Stimulated activated effector memory CD8-positive, alpha-beta T cell treated with anti-CD3 and anti-CD28 coated beads, Interleukin-12 subunit alpha, Interleukin-12 subunit beta, amount 100 ng/mL, for 72 hours (primary cell): Measurements from ENCODE around the gene PRTFDC1.
A peak's percentile ranks its signal among the peaks of the same experiment; 100 is the strongest.
"Not testable (repeated sequence)": the region's sequence is repeated elsewhere in the genome, so short reads cannot be mapped to it uniquely, and the experiment has no call there.

Source experiments
- ATAC-seq: fragments of 150-1000 bp; cut with Tn5 transposase; 2 replicates; pipeline ENCODE4 v1.10.0; 2021
- DNase-seq, 2 donors: peaks; one replicate each; pipeline ENCODE4 v3.0.0; 2021 to 2022; ENCODE audit warnings: low spot score in 2 of 2
- H3K27ac Mint-ChIP-seq: one replicate; pipeline ENCODE4 v1.8.0; 2022; ENCODE audit warnings: mild to moderate bottlenecking, mixed read lengths
- H3K36me3 Mint-ChIP-seq: one replicate; pipeline ENCODE4 v1.8.0; 2022; ENCODE audit warnings: mild to moderate bottlenecking, mixed read lengths
- H3K4me1 Mint-ChIP-seq: one replicate; pipeline ENCODE4 v1.8.0; 2022; ENCODE audit warnings: mixed read lengths
- H3K4me3 Mint-ChIP-seq: one replicate; pipeline ENCODE4 v1.8.0; 2022; ENCODE audit warnings: mild to moderate bottlenecking, mixed read lengths
- H3K9me3 Mint-ChIP-seq: one replicate; pipeline ENCODE4 v1.8.0; 2022; ENCODE audit warnings: mixed read lengths

PRTFDC1 gene

DNA sequence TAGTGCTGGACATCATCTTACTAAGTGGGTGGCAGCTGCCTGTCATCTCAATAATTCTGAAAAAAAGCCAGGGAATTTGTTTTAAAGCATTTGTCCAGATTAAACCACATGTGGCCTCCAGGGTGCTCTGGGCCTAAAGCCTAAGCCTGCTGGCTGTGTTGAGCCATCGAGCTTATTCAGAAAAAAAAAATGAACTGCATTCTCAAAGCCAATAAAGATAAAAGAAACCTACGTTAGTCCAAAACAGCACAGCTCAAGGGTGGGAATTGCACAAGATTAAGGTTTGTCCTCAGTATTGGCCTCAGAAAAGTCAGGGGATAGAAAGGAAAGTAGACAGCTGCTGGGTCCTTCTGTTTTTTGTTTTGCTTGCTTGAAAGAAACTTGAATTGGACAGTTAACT lies 22.6 kb upstream of the PRTFDC1 start:
- DNase-seq (no peak), ATAC-seq (no peak)
- no peaks in the 10 kb centered on the region for H3K9me3 Mint-ChIP-seq
- H3K27ac Mint-ChIP-seq = no peak overlapping the region
- H3K4me1 Mint-ChIP-seq = no peaks in the 10 kb centered on the region
- H3K36me3 Mint-ChIP-seq = no peaks in the 10 kb centered on the region
- H3K4me3 Mint-ChIP-seq = no peak overlapping the region

DNA sequence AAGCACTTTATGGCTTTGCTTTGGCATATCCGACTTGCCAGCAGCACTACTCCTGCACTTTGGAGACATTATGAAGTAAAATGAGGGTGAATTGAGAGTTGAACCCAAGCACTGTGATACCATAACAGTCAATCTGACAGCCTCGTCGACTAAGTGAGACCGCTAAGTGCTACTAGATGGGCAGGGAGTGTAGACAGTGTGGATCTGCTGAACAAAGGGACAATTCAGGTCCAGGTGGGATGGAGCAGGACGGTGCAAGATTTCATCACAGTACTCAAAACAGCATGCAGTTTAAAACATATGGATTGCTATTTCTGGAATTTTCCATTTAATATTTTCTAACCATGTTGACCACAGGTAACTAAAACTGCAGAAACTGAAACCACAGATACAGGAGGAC lies 20.8 kb upstream of the PRTFDC1 start:
- Mint-ChIP-seq H3K9me3 (no peaks in the 10 kb centered on the region), H3K36me3 (no peaks in the 10 kb centered on the region), H3K27ac (no peak overlapping the region), H3K4me3 (no peak overlapping the region), H3K4me1 (no peaks in the 10 kb centered on the region)
- DNase-seq (no peak), ATAC-seq (no peak)

- no peak for DNase-seq
- no peaks in the 10 kb centered on the region for H3K9me3 Mint-ChIP-seq
- no peak overlapping the region for H3K27ac Mint-ChIP-seq
- H3K36me3 Mint-ChIP-seq = no peaks in the 10 kb centered on the region
- ATAC-seq = no peak
- H3K4me1 Mint-ChIP-seq = no peaks in the 10 kb centered on the region
- no peak overlapping the region for H3K4me3 Mint-ChIP-seq
Measured at GRCh38 chr10:24971374-24971773, 19.0 kb upstream of the PRTFDC1 start.

DNA sequence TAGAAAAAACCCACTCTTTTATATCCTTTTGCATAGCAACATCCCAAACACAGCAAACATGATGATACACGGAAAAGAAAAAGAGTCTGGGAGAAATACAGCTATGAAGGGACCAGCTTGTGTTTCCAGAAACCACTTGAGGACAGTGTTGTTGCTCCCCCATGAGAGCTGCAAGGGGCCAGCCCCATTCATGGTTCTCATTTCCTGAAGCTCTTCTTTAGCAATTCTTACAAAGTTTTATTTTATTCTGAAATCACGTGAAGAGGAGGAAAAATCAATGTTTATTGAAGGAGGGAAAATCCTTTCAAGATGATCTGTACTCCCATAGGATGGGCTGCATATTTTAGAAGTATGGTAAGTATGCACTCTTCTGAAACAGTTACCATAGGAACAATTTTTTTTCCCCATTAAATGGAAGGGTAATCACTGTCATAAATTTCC lies 17.5 kb upstream of the PRTFDC1 start:
- ATAC-seq (no peak), DNase-seq (no peak)
- no peaks in the 10 kb centered on the region for H3K4me1 Mint-ChIP-seq
- no peaks in the 10 kb centered on the region for H3K9me3 Mint-ChIP-seq
- H3K4me3 Mint-ChIP-seq = no peak overlapping the region
- H3K27ac Mint-ChIP-seq = no peak overlapping the region
- no peaks in the 10 kb centered on the region for H3K36me3 Mint-ChIP-seq

GRCh38 chr10:24968951-24969350 lies 16.5 kb upstream of the PRTFDC1 start:
- not testable (repeated sequence) for H3K27ac Mint-ChIP-seq, DNase-seq, H3K4me3 Mint-ChIP-seq, ATAC-seq, H3K4me1 Mint-ChIP-seq, H3K36me3 Mint-ChIP-seq, H3K9me3 Mint-ChIP-seq

- DNase-seq = no peak
- Mint-ChIP-seq H3K4me1 (no peaks in the 10 kb centered on the region), H3K27ac (no peak overlapping the region), H3K4me3 (no peak overlapping the region), H3K9me3 (no peaks in the 10 kb centered on the region), H3K36me3 (no peaks in the 10 kb centered on the region)
- ATAC-seq = no peak
Measured at GRCh38 chr10:24968349-24968748, 15.9 kb upstream of the PRTFDC1 start.

GRCh38 chr10:24966962-24967481 lies 14.6 kb upstream of the PRTFDC1 start:
- Mint-ChIP-seq H3K4me3 (no peak overlapping the region), H3K36me3 (no peaks in the 10 kb centered on the region), H3K4me1 (no peaks in the 10 kb centered on the region), H3K27ac (no peak overlapping the region), H3K9me3 (no peaks in the 10 kb centered on the region)
- DNase-seq (no peak), ATAC-seq (no peak)

GRCh38 chr10:24965051-24965450 lies 12.6 kb upstream of the PRTFDC1 start:
- Mint-ChIP-seq H3K27ac (no peak overlapping the region), H3K4me3 (no peak overlapping the region), H3K9me3 (no peaks in the 10 kb centered on the region), H3K36me3 (no peaks in the 10 kb centered on the region), H3K4me1 (no peaks in the 10 kb centered on the region)
- DNase-seq = no peak
- no peak for ATAC-seq

DNA sequence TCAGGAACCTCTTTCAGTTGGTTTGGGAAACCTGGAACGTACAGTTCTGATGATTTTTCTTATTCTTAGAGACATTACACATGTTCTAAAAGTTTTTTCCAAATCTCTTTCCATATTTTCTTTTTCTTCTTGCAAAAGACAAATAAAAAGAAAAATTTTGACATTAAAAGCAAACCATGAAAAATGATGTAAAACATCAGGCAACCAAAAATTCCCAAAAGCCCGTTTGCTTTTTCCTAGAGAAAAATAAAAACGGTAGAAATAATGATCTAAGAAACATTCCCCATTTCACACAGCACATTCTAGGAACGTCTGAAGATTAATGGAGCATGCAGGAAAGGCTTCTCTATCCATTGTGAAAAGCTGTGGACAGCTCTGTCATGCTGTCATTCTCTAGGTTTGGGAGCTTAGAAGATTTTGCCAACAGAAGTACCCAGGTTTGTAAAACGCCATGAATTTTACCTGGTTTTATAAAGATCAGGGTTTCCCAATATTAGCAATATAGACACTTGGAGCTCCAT lies 11.2 kb upstream of the PRTFDC1 start:
- Mint-ChIP-seq H3K27ac (no peak overlapping the region), H3K4me3 (no peak overlapping the region), H3K9me3 (no peaks in the 10 kb centered on the region), H3K36me3 (no peaks in the 10 kb centered on the region), H3K4me1 (no peaks in the 10 kb centered on the region)
- no peak for DNase-seq
- no peak for ATAC-seq

DNA sequence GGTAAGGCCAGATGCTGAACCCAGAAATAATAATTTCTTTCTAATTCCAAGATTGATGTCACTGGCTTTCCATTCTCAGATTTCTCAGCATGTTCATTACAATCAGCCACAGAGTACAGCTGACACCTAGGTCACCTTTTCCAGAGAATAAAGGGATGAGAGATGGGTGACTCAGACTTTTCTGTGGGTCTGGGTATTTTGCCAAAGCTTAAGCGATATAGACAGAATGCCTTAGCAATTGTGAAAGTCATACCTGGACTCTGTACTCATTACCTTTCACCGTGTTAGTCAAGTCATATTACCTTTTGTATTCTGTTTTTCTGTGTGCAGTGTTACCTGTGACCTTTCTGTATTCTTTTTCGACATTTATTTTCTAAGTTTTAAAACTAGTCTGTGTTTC lies 10.6 kb upstream of the PRTFDC1 start:
- DNase-seq = no peak
- no peaks in the 10 kb centered on the region for H3K36me3 Mint-ChIP-seq
- peak; percentile 81 for ATAC-seq
- H3K4me3 Mint-ChIP-seq = no peak overlapping the region
- no peaks in the 10 kb centered on the region for H3K9me3 Mint-ChIP-seq
- no peaks in the 10 kb centered on the region for H3K4me1 Mint-ChIP-seq
- H3K27ac Mint-ChIP-seq = no peak overlapping the region

DNA sequence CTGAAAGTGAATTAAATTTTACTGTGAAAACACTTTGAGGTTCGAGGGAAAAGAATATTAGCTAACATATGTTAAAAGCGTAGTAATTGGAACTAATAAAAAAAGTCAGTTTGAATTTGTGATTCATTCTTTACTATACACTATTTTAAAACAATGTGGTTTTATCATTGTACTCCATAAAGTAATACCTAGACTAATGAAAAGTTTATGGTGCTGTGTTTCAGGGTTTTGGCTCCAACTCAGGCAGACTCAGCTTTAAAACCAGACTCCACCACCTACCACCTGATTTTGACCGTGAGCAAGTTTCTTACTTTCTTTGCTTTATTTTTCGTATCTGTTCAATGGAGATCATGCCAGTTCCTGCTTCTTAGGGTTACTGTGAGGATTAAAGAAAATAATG lies 9.2 kb upstream of the PRTFDC1 start:
- DNase-seq (no peak), ATAC-seq (no peak)
- no peak overlapping the region for H3K4me3 Mint-ChIP-seq
- no peak overlapping the region for H3K27ac Mint-ChIP-seq
- no peaks in the 10 kb centered on the region for H3K9me3 Mint-ChIP-seq
- no peaks in the 10 kb centered on the region for H3K36me3 Mint-ChIP-seq
- H3K4me1 Mint-ChIP-seq = no peaks in the 10 kb centered on the region

GRCh38 chr10:24959382-24959730 lies 7.0 kb upstream of the PRTFDC1 start:
- Mint-ChIP-seq H3K4me3 (no peak overlapping the region), H3K36me3 (no peaks in the 10 kb centered on the region), H3K9me3 (no peaks in the 10 kb centered on the region), H3K27ac (no peak overlapping the region), H3K4me1 (no peaks in the 10 kb centered on the region)
- no peak for ATAC-seq
- DNase-seq = no peak

GRCh38 chr10:24958721-24959381 lies 6.4 kb upstream of the PRTFDC1 start:
- DNase-seq (no peak), ATAC-seq (no peak)
- Mint-ChIP-seq H3K4me3 (no peak overlapping the region), H3K27ac (no peak overlapping the region), H3K9me3 (no peaks in the 10 kb centered on the region), H3K36me3 (no peaks in the 10 kb centered on the region), H3K4me1 (no peaks in the 10 kb centered on the region)

DNA sequence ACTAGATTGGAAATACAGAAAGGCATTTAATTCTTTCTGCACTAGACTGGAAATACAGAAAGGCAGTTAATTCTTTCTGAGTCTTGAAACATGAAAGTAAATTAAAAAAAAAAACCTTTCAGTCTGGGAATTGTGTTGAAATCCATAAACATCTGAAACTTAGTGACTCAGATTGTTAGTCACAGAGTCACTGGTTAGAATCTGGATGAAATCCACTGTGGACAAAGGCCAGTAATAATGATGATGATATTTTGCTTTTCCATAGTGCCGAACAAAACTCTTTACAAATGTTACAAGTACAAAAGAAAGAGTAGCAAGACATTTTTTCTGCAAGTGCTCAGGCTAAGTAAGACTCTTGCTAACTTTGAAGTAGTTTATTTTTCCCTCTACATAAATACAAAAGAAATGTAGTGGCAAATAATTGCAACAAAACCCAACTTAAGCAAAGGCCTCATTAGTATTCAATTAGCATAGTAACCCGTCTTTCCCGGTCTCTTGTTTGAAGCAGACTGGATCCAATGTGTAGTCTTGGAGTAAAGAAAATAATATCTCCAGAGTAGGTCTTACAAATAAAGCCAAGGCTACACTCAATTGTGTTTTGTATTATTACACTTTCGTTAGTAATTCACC lies 5.8 kb upstream of the PRTFDC1 start:
- no peak for DNase-seq
- H3K4me1 Mint-ChIP-seq = peaks cover 5% of the 10 kb centered on the region
- no peaks in the 10 kb centered on the region for H3K9me3 Mint-ChIP-seq
- no peak for ATAC-seq
- H3K27ac Mint-ChIP-seq = no peak overlapping the region
- H3K4me3 Mint-ChIP-seq = no peak overlapping the region
- peaks cover 3% of the 10 kb centered on the region for H3K36me3 Mint-ChIP-seq

DNA sequence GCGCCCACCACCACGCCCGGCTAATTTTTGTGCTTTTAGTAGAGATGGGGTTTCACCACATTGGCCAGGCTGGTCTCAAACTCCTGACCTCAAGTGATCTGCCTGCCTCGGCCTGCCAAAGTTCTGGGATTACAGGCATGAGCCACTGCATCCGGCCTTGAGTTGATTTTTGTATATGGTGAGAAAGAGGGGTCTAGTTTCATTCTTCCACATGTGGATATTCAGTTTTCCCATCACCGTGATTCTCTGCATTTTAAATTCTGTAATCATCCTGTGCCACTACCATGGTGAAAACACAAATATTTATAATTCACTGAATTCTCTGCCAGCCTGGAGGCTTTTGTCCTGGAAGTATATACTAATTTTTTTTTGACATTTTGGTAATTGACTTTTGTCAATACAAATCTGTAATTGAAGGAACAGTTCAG lies 5.2 kb upstream of the PRTFDC1 start:
- H3K4me3 Mint-ChIP-seq, ATAC-seq, H3K27ac Mint-ChIP-seq, H3K4me1 Mint-ChIP-seq, H3K9me3 Mint-ChIP-seq, H3K36me3 Mint-ChIP-seq, DNase-seq: not testable (repeated sequence)

- DNase-seq = no peak
Measured at GRCh38 chr10:24953675-24954074, 1.3 kb upstream of the PRTFDC1 start.

More at GRCh38 chr10:24953675-24954074, 1.3 kb upstream of the PRTFDC1 start:
- no peak for ATAC-seq
- H3K4me3 Mint-ChIP-seq = peak overlapping the region; percentile 70
- H3K36me3 Mint-ChIP-seq = peaks cover 5% of the 10 kb centered on the region
- peak overlapping the region; percentile 89 for H3K27ac Mint-ChIP-seq
- peaks cover 26% of the 10 kb centered on the region for H3K4me1 Mint-ChIP-seq
- H3K9me3 Mint-ChIP-seq = no peaks in the 10 kb centered on the region
